Left colon (tissue), 2 donors: ENCODE results near the gene GPR132. TPM values are rescaled to one million over a fixed set of nuclear protein-coding genes. Genes with fewer than 3 reads are reported as not detected.
"Not testable (repeated sequence)": the region's sequence is repeated elsewhere in the genome, so short reads cannot be mapped to it uniquely, and the experiment has no call there.

Experiments used
- ATAC-seq: fragments of 200-7000 bp; cut with Tn5 transposase; one replicate; pipeline ENCODE4 v1.9.1; 2020; ENCODE audit warnings: mild to moderate bottlenecking, moderate library complexity
- DNase-seq, 2 donors: peaks; one replicate each; pipeline ENCODE4 v3.0.0-alpha.2; 2020
- intact Hi-C, 2 donors: fragments of 100-400 bp; cut with DNase I in 1 of 2; cut with micrococcal nuclease in 1 of 2; formaldehyde crosslinking; loops; one replicate each; pipeline versions ENCODE4 v1.11.2 to v1.14.0; 2022; cut with DNase I, micrococcal nuclease
- total RNA-seq, 2 donors: library from RNA; stranded (reverse); fragmentation: NEBNext Ultra II Directional; extraction: Animal tissue kit (Norgen Biotek cat#: 25700); gene quantifications; one replicate each; pipeline ENCODE4 v1.2.1, GENCODE V29; 2021
- donor health status: DM: no; HTN: no; CAD: no.
- donor health status: DM: yes; HTN: yes; CAD: no.

GPR132 gene
- total RNA-seq, 2 donors from 2014 or later = 0.73 to 3.4 TPM

- no peak for ATAC-seq
Measured at GRCh38 chr14:105052110-105052458, 13.1 kb downstream of the GPR132 start.

GRCh38 chr14:105051182-105052109 is 13.8 kb downstream of the GPR132 start:
- intact Hi-C loops = no loop called here
- ATAC-seq = no peak
- DNase-seq = no peak

More at GRCh38 chr14:105052110-105052458, 13.1 kb downstream of the GPR132 start:
- DNase-seq = no peak
- intact Hi-C loops = no loop called here

- intact Hi-C loops = no loop called here
- DNase-seq (peak; percentile 81 to 90), ATAC-seq (peak; percentile 81)
Measured at GRCh38 chr14:105050551-105050897, 14.7 kb downstream of the GPR132 start.

- intact Hi-C loops = loop anchor here in 1 of 2 donors (10.0 kb wide), 1 partner anchor 155 kb away; no protein-coding TSS in a partner anchor
- no peak for ATAC-seq
Measured at GRCh38 chr14:105049753-105050550, 15.3 kb downstream of the GPR132 start.

GRCh38 chr14:105047283-105048016 is 17.8 kb downstream of the GPR132 start:
- DNase-seq (no peak), ATAC-seq (no peak)

More at GRCh38 chr14:105049753-105050550, 15.3 kb downstream of the GPR132 start:
- DNase-seq = no peak

GRCh38 chr14:105046891-105047282 is 18.3 kb downstream of the GPR132 start:
- intact Hi-C loops = loop anchor here in 1 of 2 donors (10.0 kb wide), 1 partner anchor 152 kb away; no protein-coding TSS in a partner anchor

More at GRCh38 chr14:105047283-105048016, 17.8 kb downstream of the GPR132 start:
- intact Hi-C loops = loop anchor here in 1 of 2 donors (10.0 kb wide), 1 partner anchor 153 kb away; no protein-coding TSS in a partner anchor

GRCh38 chr14:105045710-105046326 is 19.4 kb downstream of the GPR132 start:
- ATAC-seq = peak; percentile 90
- peak; percentile 75 to 95 for DNase-seq
- intact Hi-C loops = loop anchor here in 1 of 2 donors (2.0 to 10.0 kb wide), 2 partner anchors 69 to 151 kb away; no protein-coding TSS in a partner anchor

More at GRCh38 chr14:105046891-105047282, 18.3 kb downstream of the GPR132 start:
- ATAC-seq = no peak
- no peak for DNase-seq

- no peak for DNase-seq
- no peak for ATAC-seq
- intact Hi-C loops = loop anchor here (2.0 to 10.0 kb wide), 3 partner anchors 66 to 149 kb away; partner anchors contain the start of gene AHNAK2 (in 1 of the 2)
Measured at GRCh38 chr14:105043641-105044040, 21.6 kb downstream of the GPR132 start.

GRCh38 chr14:105042813-105043212 is 22.4 kb downstream of the GPR132 start:
- DNase-seq (no peak), ATAC-seq (no peak)
- intact Hi-C loops = loop anchor here (5.0 to 10.0 kb wide), 2 partner anchors 66 to 148 kb away; partner anchors contain the start of gene AHNAK2 (in 1 of the 2)

- no peak for ATAC-seq
- DNase-seq = no peak
- intact Hi-C loops = loop anchor here (5.0 to 10.0 kb wide), 2 partner anchors 65 to 147 kb away; partner anchors contain the start of gene AHNAK2 (in 1 of the 2)
Measured at GRCh38 chr14:105041841-105042765, 23.1 kb downstream of the GPR132 start.

- no peak for ATAC-seq
- no peak for DNase-seq
- intact Hi-C loops = loop anchor here (5.0 to 10.0 kb wide), 2 partner anchors 62 to 145 kb away; partner anchors contain the start of gene AHNAK2 (in 1 of the 2)
Measured at GRCh38 chr14:105039458-105040205, 25.6 kb downstream of the GPR132 start.

GRCh38 chr14:105035616-105036015 is 29.6 kb downstream of the GPR132 start:
- DNase-seq, intact Hi-C loops, ATAC-seq: not testable (repeated sequence)

- DNase-seq (no peak), ATAC-seq (no peak)
- intact Hi-C loops = no loop called here
Measured at GRCh38 chr14:105034315-105035039, 30.8 kb downstream of the GPR132 start.

- peak; percentile 46 for ATAC-seq
- DNase-seq = peak in 1 of 2 donors; percentile 43
- intact Hi-C loops = not testable (repeated sequence)
Measured at GRCh38 chr14:105033412-105033900, 31.8 kb downstream of the GPR132 start.

- peak; percentile 50 for ATAC-seq
- intact Hi-C loops, DNase-seq: not testable (repeated sequence)
Measured at GRCh38 chr14:105032451-105032901, 32.8 kb downstream of the GPR132 start.
